Measurements from ENCODE around the gene DIS3L2.
"Not testable (repeated sequence)": the region's sequence is repeated elsewhere in the genome, so short reads cannot be mapped to it uniquely, and the experiment has no call there.

DIS3L2 gene

DNA sequence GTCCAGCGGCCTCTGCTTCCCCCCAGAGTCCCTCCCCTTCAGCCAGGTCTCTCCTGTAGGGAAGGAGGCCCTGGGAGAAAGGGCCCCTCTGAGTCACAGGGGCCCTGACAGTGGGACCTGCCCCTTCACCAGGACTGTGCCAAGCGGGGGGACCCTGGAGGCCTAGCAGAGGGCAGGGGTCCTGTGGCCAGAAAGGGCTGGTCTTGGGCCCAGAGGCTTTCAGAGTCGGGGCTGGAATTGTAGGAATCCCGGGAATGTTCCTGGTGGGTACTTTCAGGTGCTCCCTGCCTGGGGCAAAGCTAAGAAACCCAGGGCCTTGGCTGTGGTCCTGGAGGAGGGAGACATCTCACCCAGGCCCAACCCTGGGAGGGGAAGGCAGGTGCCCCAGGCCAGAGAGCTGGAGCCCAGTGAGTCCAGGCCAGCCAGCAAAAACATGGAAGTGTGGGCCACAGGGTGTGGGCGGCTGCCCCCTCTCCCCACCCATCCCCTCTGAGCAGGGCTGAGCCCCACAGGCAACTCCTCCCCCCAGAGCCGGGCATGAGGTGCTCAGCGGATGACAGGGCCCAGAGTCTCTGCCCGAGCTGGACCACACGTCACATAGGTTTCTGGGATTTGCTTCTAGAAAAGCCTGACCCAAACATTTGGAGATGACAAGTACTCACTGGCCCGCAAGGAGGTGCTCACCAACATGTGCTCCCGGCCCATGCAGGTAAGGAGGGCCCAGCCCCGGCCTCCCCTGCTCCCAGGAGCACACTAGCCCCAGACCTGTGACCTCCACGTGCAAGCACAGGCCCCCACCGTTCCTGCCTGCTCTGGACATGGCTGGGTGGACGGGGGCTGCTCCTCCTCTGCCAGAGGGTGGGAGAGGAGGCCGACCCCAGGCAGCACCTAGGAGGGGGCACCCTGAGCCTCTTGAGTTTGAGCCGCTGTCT, 368.8 kb downstream of the DIS3L2 start:
- ChIA-PET CTCF (no interaction called here), POLR2A (ENCODE audit: low non-redundant PET) (no interaction called here)
- H3K27ac ChIP-seq: peak overlapping the region; percentile 32; the same call in 1 of the 2 replicates
- TF ChIP-seq, protein P1, sequence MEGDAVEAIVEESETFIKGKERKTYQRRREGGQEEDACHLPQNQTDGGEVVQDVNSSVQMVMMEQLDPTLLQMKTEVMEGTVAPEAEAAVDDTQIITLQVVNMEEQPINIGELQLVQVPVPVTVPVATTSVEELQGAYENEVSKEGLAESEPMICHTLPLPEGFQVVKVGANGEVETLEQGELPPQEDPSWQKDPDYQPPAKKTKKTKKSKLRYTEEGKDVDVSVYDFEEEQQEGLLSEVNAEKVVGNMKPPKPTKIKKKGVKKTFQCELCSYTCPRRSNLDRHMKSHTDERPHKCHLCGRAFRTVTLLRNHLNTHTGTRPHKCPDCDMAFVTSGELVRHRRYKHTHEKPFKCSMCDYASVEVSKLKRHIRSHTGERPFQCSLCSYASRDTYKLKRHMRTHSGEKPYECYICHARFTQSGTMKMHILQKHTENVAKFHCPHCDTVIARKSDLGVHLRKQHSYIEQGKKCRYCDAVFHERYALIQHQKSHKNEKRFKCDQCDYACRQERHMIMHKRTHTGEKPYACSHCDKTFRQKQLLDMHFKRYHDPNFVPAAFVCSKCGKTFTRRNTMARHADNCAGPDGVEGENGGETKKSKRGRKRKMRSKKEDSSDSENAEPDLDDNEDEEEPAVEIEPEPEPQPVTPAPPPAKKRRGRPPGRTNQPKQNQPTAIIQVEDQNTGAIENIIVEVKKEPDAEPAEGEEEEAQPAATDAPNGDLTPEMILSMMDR (conservative IDR thresholded peaks at IDR 0.05; ENCODE audit: low read depth): no peak
- DNase-seq (ENCODE audit: low spot score): no peak

DNA sequence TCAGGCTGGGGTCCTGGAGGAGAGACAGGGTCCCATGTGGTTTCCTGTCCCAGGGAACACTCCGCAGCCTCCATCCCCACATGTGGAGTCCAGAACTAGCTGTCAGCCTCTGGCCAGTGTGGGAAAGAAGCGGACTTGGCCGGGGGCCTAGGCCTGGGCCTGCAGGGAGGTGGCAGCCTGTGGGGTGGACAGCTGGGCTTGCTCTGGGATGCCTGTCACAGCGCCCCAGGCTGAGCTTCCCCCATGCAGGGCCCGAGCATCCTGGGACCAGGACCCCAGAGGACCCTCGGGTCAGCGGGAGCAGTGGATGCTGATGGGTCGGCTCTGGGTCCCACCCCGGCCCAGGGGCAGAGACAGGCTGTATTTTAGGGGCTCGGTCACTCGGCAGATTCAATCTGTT, 369.5 kb downstream of the DIS3L2 start:
- POLR2A ChIA-PET (ENCODE audit: low non-redundant PET); DNase-seq (ENCODE audit: low spot score); H3K27ac ChIP-seq: not testable (repeated sequence)
- CTCF ChIA-PET: interaction anchor here (0.7 kb wide), 1 partner anchor 464 kb away, joined by 3 read pairs; no protein-coding TSS in a partner anchor

DNA sequence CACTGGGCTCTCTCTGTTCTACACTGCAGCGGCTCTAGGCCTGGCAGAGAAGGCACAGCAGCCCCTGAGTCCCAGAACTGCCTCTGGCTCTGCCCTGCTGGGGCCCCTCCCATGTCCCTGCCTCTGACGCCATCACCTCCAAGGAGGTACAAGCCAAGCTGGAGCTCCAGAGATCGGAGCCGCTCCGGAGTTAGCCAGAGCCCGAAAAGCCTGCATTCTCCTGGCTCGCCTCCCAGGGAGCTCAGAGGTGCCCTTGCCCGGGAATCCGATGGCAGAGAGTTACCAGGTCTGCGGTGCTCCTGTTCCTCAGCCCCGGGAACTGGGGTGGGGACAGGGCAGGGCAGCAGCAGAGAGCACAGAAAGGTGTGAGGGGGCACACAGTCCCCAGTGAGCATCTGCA, 370.1 kb downstream of the DIS3L2 start:
- H3K27ac ChIP-seq; POLR2A ChIA-PET (ENCODE audit: low non-redundant PET); DNase-seq (ENCODE audit: low spot score): not testable (repeated sequence)
- CTCF ChIA-PET: interaction anchor here (0.7 kb wide), 1 partner anchor 465 kb away, joined by 3 read pairs; no protein-coding TSS in a partner anchor

DNA sequence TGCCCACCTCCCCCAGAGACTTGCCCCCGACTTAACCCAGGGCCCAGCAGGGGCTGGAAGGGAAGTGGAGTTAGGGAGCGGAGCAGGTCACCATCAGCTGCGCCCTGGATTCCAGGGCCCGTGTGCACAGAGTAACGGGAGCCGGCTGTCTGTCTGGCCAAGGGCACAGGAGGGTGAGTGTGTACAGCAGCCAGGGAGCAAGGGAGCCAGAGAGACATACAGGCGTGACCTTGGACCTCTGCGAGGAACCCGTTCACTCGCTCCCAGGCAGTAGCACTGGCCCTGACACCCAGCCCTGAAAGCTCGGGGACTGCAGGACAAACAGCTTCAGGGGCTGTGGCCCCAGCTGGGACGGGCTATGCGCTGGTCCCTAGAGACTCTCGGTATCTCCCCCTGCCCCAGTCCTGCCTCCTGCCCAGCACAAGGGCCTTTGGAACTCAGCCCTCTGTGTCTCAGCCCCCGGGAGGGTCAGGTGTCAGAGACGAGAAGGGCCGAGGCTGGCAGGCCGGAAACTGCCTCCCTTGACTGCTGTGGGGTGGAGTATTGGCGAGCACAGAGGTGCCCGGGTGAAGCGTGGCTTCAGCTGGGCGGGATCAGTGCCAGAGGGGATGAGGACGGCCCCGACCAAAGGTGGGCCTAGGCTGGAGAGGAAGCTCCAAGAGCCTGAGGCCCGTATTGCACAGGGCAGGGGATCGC, 370.9 kb downstream of the DIS3L2 start:
- CTCF ChIA-PET: interaction anchor here (0.7 to 1.9 kb wide), 2 partner anchors 107 to 137 kb away, joined by 3 to 27 read pairs; no protein-coding TSS in a partner anchor
- POLR2A ChIA-PET (ENCODE audit: low non-redundant PET); H3K27ac ChIP-seq; DNase-seq (ENCODE audit: low spot score): not testable (repeated sequence)

DNA sequence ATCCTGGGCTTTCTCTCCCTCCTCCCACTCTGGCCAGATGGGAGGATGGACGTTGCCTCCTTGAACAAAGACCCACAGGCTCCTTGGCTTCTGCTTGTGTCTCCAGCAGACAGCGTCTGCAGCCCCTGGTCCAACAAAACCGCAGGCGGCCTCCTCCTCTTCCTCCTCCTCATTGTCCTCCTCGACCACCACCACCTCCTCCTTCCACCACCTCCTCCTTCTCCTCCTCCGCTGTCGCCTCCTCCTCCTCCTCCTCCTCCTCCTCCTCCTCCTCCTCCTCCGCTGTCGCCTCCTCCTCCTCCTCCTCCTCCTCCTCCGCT, 371.4 kb downstream of the DIS3L2 start:
- TF ChIP-seq, protein P1 (conservative IDR thresholded peaks at IDR 0.05; ENCODE audit: low read depth): no peak
- CTCF ChIA-PET: interaction anchor here (0.5 to 2.0 kb wide), 8 partner anchors 17 to 460 kb away, joined by 3 to 27 read pairs (median 6); no protein-coding TSS in a partner anchor
- POLR2A ChIA-PET (ENCODE audit: low non-redundant PET): no interaction called here
- H3K27ac ChIP-seq: no peak overlapping the region
- DNase-seq (ENCODE audit: low spot score): no peak

DNA sequence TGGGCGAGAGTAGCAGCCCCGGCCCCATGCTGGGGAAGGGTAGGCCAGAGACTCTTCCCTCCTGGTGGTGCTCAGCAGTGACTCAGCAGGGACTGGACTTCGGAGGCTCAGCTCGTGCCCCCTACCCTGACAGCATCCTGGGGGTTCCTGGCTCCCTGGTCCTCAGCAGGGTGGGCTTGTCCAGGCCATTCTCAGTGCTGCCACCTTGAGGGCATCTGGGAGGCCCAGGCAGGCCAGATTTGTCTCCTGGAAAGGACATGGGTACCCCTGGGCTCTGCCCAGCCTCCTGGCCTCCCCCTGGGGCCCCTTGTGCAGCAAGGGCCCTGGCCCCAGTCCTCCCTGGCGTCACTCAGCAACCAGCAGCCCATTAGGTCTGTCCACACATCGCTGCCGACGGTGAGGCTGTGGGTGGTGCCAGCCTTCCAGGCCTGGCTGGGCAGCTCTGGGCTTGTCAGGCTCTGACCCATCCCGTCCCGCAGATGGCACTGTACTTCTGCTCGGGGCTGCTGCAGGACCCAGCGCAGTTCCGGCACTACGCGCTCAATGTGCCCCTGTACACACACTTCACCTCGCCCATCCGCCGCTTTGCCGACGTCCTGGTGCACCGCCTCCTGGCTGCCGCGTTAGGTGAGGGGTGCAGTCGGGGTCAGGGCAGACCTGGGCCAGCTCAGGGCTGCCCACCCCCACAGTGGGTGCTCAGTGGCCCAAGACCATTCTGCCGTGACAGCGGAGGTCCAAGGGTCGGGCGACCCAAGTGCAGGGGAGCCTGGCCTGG, 372.0 kb downstream of the DIS3L2 start:
- CTCF ChIA-PET: interaction anchor here (0.5 to 2.0 kb wide), 14 partner anchors 17 to 460 kb away, joined by 3 to 27 read pairs (median 4); no protein-coding TSS in a partner anchor
- TF ChIP-seq, protein P1 (conservative IDR thresholded peaks at IDR 0.05; ENCODE audit: low read depth): peak; percentile 71
- H3K27ac ChIP-seq: peak overlapping the region; percentile 39
- POLR2A ChIA-PET (ENCODE audit: low non-redundant PET): no interaction called here
- DNase-seq (ENCODE audit: low spot score): peak; percentile 72

DNA sequence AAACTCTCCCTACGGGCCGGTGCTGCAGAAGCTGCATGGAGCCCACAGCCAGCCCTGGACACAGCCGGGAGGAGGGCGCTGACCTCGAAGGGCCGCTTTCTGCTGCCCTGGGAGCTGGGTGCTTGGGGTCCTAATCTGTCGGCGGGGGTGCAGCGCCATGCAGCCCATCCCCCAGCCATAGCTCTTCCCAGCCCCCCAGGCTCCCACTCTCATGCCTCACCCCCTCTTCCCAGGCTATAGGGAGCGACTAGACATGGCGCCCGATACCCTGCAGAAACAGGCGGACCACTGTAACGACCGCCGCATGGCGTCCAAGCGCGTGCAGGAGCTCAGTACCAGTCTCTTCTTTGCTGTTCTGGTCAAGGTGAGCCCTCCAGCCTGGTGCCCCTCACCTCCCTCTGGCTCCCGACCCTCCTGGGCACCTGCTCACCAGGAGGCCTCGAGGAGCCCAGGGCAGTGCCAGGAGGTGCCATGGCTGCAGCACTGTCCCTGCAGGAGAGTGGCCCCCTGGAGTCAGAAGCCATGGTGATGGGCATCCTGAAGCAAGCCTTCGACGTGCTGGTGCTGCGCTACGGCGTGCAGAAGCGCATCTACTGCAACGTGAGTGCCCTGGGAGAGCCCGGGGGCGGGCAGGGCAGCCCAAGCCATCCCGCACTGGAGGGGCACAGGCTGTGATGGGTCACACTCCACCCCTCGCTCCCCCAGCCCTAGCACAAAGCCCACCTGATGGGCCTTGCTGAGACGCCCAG, 372.8 kb downstream of the DIS3L2 start:
- POLR2A ChIA-PET (ENCODE audit: low non-redundant PET); DNase-seq (ENCODE audit: low spot score): not testable (repeated sequence)
- peak overlapping the region; percentile 39 for H3K27ac ChIP-seq
- CTCF ChIA-PET: interaction anchor here (0.5 to 2.0 kb wide), 12 partner anchors 16 to 441 kb away, joined by 3 to 27 read pairs (median 4); no protein-coding TSS in a partner anchor

DNA sequence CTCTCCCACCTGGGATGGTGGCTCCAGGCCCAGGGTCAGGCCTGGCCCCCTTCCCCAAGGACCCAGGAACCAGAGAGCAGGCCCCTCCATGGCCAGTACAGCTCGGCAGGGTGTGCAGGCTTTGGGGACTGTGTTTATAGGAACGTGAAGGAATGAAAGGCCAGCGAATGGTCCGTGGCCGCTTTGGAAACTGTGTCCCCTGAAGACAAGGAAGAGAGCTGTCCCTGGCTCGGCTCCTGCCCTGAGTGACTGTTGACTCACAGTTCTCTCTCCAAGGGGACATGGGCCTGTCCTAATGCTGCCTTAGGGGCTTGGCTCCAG, 373.3 kb downstream of the DIS3L2 start:
- POLR2A ChIA-PET (ENCODE audit: low non-redundant PET); H3K27ac ChIP-seq; DNase-seq (ENCODE audit: low spot score): not testable (repeated sequence)
- CTCF ChIA-PET: interaction anchor here (2.0 kb wide), 1 partner anchor 429 kb away, joined by 19 read pairs; no protein-coding TSS in a partner anchor

All from RWPE1 (cell line).